Loucy (cell line): ENCODE results near the gene SDC3.

Experiments used
- H2AFZ ChIP-seq: fragments of 200-600 bp; sonication (generic); 2 replicates; pipeline ENCODE4 v1.6.0; 2016; ENCODE audit warnings: antibody characterized with exemption, mild to moderate bottlenecking, low read length, moderate library complexity
- H3F3A ChIP-seq: fragments of 200-600 bp; 2 replicates; pipeline ENCODE4 v1.6.0; 2016; ENCODE audit warnings: antibody characterized with exemption, low read depth, mild to moderate bottlenecking
- H3K27me3 ChIP-seq: fragments of 200-600 bp; sonication (generic); 2 replicates; pipeline ENCODE4 v1.6.1; 2014; ENCODE audit warnings: low read length, mild to moderate bottlenecking; ENCODE audit not compliant: insufficient read depth, poor library complexity, severe bottlenecking
- H3K36me3 ChIP-seq: fragments of 200-600 bp; sonication (generic); 2 replicates; pipeline ENCODE4 v1.6.1; 2016; ENCODE audit warnings: low read length; ENCODE audit not compliant: insufficient read depth
- H3K4me1 ChIP-seq: fragments of 200-600 bp; sonication (generic); 2 replicates; pipeline ENCODE4 v1.5.1; 2014; ENCODE audit warnings: low read length, mild to moderate bottlenecking; ENCODE audit not compliant: insufficient read depth, poor library complexity, severe bottlenecking
- H3K4me2 ChIP-seq: fragments of 200-600 bp; sonication (generic); 2 replicates; pipeline ENCODE4 v1.6.0; 2014; ENCODE audit warnings: antibody characterized with exemption, low read length, low read depth, mild to moderate bottlenecking; ENCODE audit not compliant: poor library complexity, severe bottlenecking
- H3K4me3 ChIP-seq: fragments of 200-600 bp; sonication (generic); 2 replicates; pipeline ENCODE4 v1.5.1; 2014; ENCODE audit warnings: low read length, mild to moderate bottlenecking, mixed read lengths; ENCODE audit not compliant: poor library complexity, severe bottlenecking
- H3K79me2 ChIP-seq: fragments of 200-600 bp; sonication (generic); 2 replicates; pipeline ENCODE4 v1.6.1; 2014; ENCODE audit warnings: low read length; ENCODE audit not compliant: insufficient read depth
- H3K9ac ChIP-seq: fragments of 200-600 bp; sonication (generic); 2 replicates; pipeline ENCODE4 v1.6.0; 2014; ENCODE audit warnings: mild to moderate bottlenecking, low read depth, low read length, moderate library complexity; ENCODE audit not compliant: poor library complexity, severe bottlenecking
- H3K9me2 ChIP-seq: fragments of 200-600 bp; sonication (generic); replicated peaks from 2 replicates; pipeline ENCODE4 v1.6.1; 2016; ENCODE audit warnings: low read depth, low read length, mixed read lengths
- H3K9me3 ChIP-seq: fragments of 200-600 bp; sonication (generic); 2 replicates; pipeline ENCODE4 v1.6.1; 2014; ENCODE audit warnings: mild to moderate bottlenecking, antibody characterized with exemption, low read length, low read depth; ENCODE audit not compliant: insufficient read depth
- H4K20me1 ChIP-seq: fragments of 200-600 bp; sonication (generic); 2 replicates; pipeline ENCODE4 v1.6.0; 2014; ENCODE audit warnings: antibody characterized with exemption, low read length, mild to moderate bottlenecking; ENCODE audit not compliant: insufficient read depth, poor library complexity, severe bottlenecking
- EZH2phosphoT487 ChIP-seq: fragments of 200-600 bp; IDR thresholded peaks from 2 replicates; pipeline ENCODE4 v1.6.1; 2018; ENCODE audit warnings: antibody characterized with exemption, mild to moderate bottlenecking, moderate library complexity, borderline replicate concordance
- TF ChIP-seq, protein P1 (sequence below): fragments of 200-600 bp; sonication (generic); conservative IDR thresholded peaks from 2 replicates; pipeline ENCODE4 v1.5.1; 2014; ENCODE audit warnings: mild to moderate bottlenecking, antibody characterized with exemption, low read length

Gene SDC3

DNA sequence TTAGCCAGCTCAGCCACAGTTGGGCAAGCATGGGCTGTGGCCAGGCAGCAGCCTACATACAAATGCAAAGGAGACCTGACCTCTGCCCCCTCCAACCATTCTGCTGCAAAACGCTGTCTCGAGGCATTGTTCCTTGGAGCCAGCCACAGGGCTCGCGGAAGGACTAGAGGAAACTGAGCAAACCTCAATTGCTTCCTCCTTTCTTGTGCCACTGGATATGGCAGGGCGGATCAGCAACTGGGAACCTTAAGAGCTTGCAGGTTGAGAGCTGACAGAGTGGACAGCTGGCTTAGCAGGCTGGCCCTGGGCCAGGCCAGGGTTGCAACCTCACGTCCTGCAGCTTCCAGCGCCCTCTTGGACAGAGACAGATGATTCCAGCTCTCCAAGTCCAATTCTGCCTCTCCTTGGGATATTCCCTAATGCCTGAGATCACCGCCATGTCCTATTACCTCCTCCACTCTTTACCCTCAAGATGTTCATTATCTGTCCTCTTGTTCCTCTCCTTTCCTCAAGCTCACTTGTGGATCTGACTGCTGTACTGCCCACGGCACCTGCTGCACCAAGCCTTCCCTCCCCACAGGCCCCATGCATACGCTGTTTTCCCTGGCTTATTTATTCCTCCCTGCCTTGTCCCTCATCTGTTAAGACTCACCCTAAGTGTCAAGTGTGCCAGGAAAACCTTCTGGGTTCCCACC, 67.5 kb downstream of the SDC3 start:
- H3K4me3 ChIP-seq: no peak overlapping the region
- H3K9me2 ChIP-seq: no peaks in the 10 kb centered on the region
- H3K9me3 ChIP-seq: no peaks in the 10 kb centered on the region
- H3K4me2 ChIP-seq: no peak overlapping the region
- no peak overlapping the region for H2AFZ ChIP-seq
- TF ChIP-seq, protein P1, sequence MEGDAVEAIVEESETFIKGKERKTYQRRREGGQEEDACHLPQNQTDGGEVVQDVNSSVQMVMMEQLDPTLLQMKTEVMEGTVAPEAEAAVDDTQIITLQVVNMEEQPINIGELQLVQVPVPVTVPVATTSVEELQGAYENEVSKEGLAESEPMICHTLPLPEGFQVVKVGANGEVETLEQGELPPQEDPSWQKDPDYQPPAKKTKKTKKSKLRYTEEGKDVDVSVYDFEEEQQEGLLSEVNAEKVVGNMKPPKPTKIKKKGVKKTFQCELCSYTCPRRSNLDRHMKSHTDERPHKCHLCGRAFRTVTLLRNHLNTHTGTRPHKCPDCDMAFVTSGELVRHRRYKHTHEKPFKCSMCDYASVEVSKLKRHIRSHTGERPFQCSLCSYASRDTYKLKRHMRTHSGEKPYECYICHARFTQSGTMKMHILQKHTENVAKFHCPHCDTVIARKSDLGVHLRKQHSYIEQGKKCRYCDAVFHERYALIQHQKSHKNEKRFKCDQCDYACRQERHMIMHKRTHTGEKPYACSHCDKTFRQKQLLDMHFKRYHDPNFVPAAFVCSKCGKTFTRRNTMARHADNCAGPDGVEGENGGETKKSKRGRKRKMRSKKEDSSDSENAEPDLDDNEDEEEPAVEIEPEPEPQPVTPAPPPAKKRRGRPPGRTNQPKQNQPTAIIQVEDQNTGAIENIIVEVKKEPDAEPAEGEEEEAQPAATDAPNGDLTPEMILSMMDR: no peak
- TF ChIP-seq EZH2phosphoT487: no peak
- H3F3A ChIP-seq: no peaks in the 10 kb centered on the region
- no peaks in the 10 kb centered on the region for H4K20me1 ChIP-seq
- peaks cover 17% of the 10 kb centered on the region for H3K27me3 ChIP-seq
- H3K9ac ChIP-seq: no peak overlapping the region
- no peaks in the 10 kb centered on the region for H3K36me3 ChIP-seq
- H3K79me2 ChIP-seq: no peaks in the 10 kb centered on the region
- H3K4me1 ChIP-seq: no peaks in the 10 kb centered on the region

DNA sequence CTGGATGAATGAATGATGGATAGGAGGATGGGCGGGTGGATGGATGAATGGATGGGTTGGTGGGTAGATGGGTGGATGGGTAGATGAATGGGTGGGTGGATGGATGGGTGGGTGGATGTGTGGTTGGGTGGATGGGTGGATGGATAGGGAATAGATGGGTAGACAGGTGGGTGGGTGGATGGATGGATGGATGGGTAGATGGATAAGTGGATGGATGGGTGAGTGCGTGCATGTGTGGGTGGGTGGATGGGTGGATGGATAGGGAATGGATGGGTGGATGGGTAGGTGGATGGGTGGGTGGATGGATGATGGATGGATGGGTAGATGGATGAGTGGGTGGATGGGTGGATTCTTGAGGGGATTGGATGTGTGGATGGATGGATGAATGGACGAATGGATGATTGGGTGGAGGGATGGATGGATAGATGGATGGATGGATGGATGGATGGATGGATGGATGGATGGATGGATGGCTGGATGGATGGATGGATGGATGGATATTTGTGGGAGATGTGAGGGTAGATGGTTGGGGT, 68.7 kb downstream of the SDC3 start:
- no peaks in the 10 kb centered on the region for H3K79me2 ChIP-seq
- no peaks in the 10 kb centered on the region for H3K36me3 ChIP-seq

GRCh38 chr1:30838996-30839395, 69.6 kb downstream of the SDC3 start:
- Histone ChIP-seq H3K27me3 (peaks cover 11% of the 10 kb centered on the region), H3K9ac (no peak overlapping the region), H3K36me3 (no peaks in the 10 kb centered on the region), H4K20me1 (no peaks in the 10 kb centered on the region), H2AFZ (no peak overlapping the region), H3F3A (no peaks in the 10 kb centered on the region), H3K4me2 (no peak overlapping the region), H3K9me3 (no peaks in the 10 kb centered on the region), H3K4me1 (no peaks in the 10 kb centered on the region), H3K4me3 (no peak overlapping the region), H3K9me2 (no peaks in the 10 kb centered on the region), H3K79me2 (no peaks in the 10 kb centered on the region)
- TF ChIP-seq, protein P1: no peak
- no peak for TF ChIP-seq EZH2phosphoT487

More for the DNA sequence above, 68.7 kb downstream of the SDC3 start:
- no peak overlapping the region for H2AFZ ChIP-seq
- H3K9ac ChIP-seq: no peak overlapping the region
- H3K4me3 ChIP-seq: no peak overlapping the region
- H3K4me1 ChIP-seq: no peaks in the 10 kb centered on the region
- peaks cover 12% of the 10 kb centered on the region for H3K27me3 ChIP-seq
- no peaks in the 10 kb centered on the region for H3K9me3 ChIP-seq
- no peaks in the 10 kb centered on the region for H3F3A ChIP-seq
- no peak overlapping the region for H3K4me2 ChIP-seq
- no peaks in the 10 kb centered on the region for H3K9me2 ChIP-seq
- H4K20me1 ChIP-seq: no peaks in the 10 kb centered on the region
- no peak for TF ChIP-seq EZH2phosphoT487
- TF ChIP-seq, protein P1: no peak
